C1 segment of cervical spinal cord (tissue), 14 donors: ENCODE data around the gene STPG1.
A peak's percentile ranks its signal among the peaks of the same experiment; 100 is the strongest.

ENCODE experiments used
- DNase-seq, 14 donors: peaks; one replicate each; lab custom pipeline; 2025; lab: John Stamatoyannopoulos, UW

Gene STPG1

GRCh38 chr1:24318615-24319311 is 94.8 kb downstream of the STPG1 start:
- DNase-seq: peak in 4 of 14 donors; percentile 14 to 39 (median 30)

GRCh38 chr1:24317956-24318614 is 95.5 kb downstream of the STPG1 start:
- peak in 3 of 14 donors; percentile 23 to 30 (median 29) for DNase-seq

GRCh38 chr1:24317081-24317480 is 96.5 kb downstream of the STPG1 start:
- no peak for DNase-seq

- peak in 3 of 14 donors; percentile 10 to 33 (median 20) for DNase-seq
Measured at GRCh38 chr1:24316645-24317044, 96.9 kb downstream of the STPG1 start.

- DNase-seq: no peak
Measured at GRCh38 chr1:24315391-24315790, 98.2 kb downstream of the STPG1 start.

GRCh38 chr1:24311741-24312140 is 101.8 kb downstream of the STPG1 start:
- DNase-seq: peak in 2 of 14 donors; percentile 6 to 34

GRCh38 chr1:24311234-24311633 is 102.3 kb downstream of the STPG1 start:
- DNase-seq: no peak

- DNase-seq: peak in 1 of 14 donors; percentile 13
Measured at GRCh38 chr1:24309762-24310485, 103.7 kb downstream of the STPG1 start.

- no peak for DNase-seq
Measured at GRCh38 chr1:24308365-24309015, 105.1 kb downstream of the STPG1 start.
